ENCODE data around the gene LIG1. TPM values are rescaled to one million over a fixed set of nuclear protein-coding genes. Genes with fewer than 3 reads are reported as not detected.

Gene LIG1
- total and polyA plus RNA-seq, 10 donors: 26.5 to 68.4 (median 36.5) TPM

DNA sequence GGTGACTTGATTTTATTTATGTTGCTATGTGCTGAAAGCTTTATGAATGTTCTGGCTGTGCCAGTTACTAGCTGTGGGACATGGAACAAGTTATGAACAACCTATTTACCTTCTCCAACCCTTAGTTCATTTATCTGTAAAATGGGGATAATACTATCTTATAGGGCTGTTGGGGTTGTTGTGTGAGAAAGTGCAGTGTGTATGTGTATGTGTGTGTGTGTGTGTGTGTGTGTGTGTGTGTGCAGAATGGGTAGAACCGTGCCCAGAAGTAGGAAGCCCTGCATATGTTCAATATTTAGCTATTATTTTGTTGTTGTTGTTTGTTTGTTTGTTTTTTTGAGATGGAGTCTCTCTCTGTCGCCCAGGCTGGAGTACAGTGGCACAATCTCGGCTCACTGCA lies 20.7 kb upstream of the LIG1 start:
- intact Hi-C loops (cut with DNase I; ENCODE audit: low total_unique reads): no loop called here
- TF ChIP-seq POLR2A (IDR thresholded peaks at IDR 0.05) (no peak), POLR2AphosphoS5 (IDR thresholded peaks at IDR 0.05) (no peak)
- TF ChIP-seq, protein P1, sequence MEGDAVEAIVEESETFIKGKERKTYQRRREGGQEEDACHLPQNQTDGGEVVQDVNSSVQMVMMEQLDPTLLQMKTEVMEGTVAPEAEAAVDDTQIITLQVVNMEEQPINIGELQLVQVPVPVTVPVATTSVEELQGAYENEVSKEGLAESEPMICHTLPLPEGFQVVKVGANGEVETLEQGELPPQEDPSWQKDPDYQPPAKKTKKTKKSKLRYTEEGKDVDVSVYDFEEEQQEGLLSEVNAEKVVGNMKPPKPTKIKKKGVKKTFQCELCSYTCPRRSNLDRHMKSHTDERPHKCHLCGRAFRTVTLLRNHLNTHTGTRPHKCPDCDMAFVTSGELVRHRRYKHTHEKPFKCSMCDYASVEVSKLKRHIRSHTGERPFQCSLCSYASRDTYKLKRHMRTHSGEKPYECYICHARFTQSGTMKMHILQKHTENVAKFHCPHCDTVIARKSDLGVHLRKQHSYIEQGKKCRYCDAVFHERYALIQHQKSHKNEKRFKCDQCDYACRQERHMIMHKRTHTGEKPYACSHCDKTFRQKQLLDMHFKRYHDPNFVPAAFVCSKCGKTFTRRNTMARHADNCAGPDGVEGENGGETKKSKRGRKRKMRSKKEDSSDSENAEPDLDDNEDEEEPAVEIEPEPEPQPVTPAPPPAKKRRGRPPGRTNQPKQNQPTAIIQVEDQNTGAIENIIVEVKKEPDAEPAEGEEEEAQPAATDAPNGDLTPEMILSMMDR (IDR thresholded peaks at IDR 0.05 in 8 of 11, conservative IDR thresholded peaks at IDR 0.05 in 3 of 11): no peak
- 86 to 97% (median 92%) methylated on average over 3 of the region's 3 CpGs for WGBS, 5 donors

DNA sequence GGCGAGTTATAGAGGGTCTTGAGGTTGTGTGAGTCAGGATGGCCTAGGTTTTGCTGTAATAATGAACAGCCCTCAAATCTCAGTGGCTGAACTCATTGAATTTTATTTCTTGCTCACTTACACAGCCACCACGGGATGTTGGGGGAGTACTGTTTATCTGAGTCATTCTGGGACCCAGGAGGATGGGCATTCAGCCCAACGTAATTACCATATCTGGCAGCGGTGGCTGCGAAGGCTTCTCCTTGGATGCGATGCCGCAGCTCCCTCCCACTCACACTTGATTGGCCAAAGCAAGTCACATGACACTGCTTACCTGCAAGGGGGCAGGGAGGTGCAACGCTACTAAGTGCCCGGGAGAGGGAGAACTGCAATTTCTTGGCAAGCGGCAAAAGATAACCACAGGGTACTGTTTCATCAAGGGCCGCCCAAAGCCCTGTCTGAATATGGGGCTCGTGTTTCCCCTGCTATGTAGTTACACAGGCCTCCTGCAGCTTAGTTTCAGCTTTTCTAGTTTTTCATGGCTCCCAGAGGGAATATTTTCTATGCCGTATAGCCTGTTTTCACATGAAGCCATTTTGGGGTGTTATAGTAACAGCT lies 20.2 kb upstream of the LIG1 start:
- H3K9me3 ChIP-seq: no peaks in the 10 kb centered on the region
- no peak for DNase-seq
- peaks cover 0 to 9% (median 0%) of the 10 kb centered on the region in 7 donors for H3K27me3 ChIP-seq (replicated peaks in 1 of 7)
- TF ChIP-seq POLR2AphosphoS5 (IDR thresholded peaks at IDR 0.05): no peak
- TF ChIP-seq, protein P1 (IDR thresholded peaks at IDR 0.05 in 8 of 11, conservative IDR thresholded peaks at IDR 0.05 in 3 of 11): peak in 6 of 11 experiments; percentile 10 to 33 (median 22)
- H3K4me3 ChIP-seq: no peak overlapping the region
- peaks cover 0 to 14% (median 1%) of the 10 kb centered on the region in 6 donors for H3K4me1 ChIP-seq
- WGBS, 5 donors: 81 to 88% (median 86%) methylated on average over 13 of the region's 13 CpGs
- no peak overlapping the region for H3K27ac ChIP-seq
- H3K36me3 ChIP-seq: peaks cover 0 to 40% (median 3%) of the 10 kb centered on the region in 6 donors
- intact Hi-C loops (cut with DNase I; ENCODE audit: low total_unique reads): no loop called here

More for the DNA sequence above, 20.7 kb upstream of the LIG1 start:
- Histone ChIP-seq H3K9me3 (no peaks in the 10 kb centered on the region), H3K36me3 (peaks cover 0 to 40% (median 3%) of the 10 kb centered on the region in 6 donors), H3K27ac (no peak overlapping the region), H3K27me3 (replicated peaks in 1 of 7) (peaks cover 0 to 9% (median 0%) of the 10 kb centered on the region in 7 donors), H3K4me3 (no peak overlapping the region), H3K4me1 (peaks cover 0 to 11% (median 1%) of the 10 kb centered on the region in 6 donors)
- no peak for DNase-seq

DNA sequence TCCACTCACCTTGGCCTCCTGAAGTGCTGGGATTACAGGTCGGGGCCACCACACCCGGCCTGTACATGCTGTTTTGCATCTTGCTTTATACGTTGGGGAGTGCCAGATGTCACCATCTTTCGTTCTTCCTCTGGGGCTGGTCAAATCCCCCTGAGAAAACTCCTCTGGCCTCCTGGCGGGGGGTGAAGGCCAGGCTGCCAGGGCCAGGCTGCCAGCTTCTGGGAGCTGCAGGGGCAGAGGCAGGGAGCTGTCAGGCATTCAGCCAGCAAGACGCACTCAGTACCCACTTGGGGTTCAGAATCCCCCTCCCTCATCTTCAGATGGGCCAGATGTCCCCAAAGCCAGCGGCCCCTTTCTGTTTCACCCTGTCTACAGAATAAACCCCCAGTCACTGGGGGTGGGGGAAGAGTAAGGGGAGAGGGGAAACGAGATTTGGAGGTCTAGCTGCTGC lies 16.4 kb upstream of the LIG1 start:
- Histone ChIP-seq H3K4me3 (no peak overlapping the region), H3K36me3 (peaks cover 0 to 51% (median 6%) of the 10 kb centered on the region in 6 donors), H3K9me3 (peaks cover 0 to 12% (median 10%) of the 10 kb centered on the region in 8 donors), H3K4me1 (peaks cover 0 to 14% (median 1%) of the 10 kb centered on the region in 6 donors), H3K27ac (peak overlapping the region in 3 of 8 donors; percentile 7 to 41 (median 26)), H3K27me3 (replicated peaks in 1 of 7) (no peaks in the 10 kb centered on the region)
- 64 to 77% (median 67%) methylated on average over 8 of the region's 8 CpGs for WGBS, 5 donors
- intact Hi-C loops (cut with DNase I; ENCODE audit: low total_unique reads): no loop called here
- TF ChIP-seq, protein P1 (IDR thresholded peaks at IDR 0.05 in 8 of 11, conservative IDR thresholded peaks at IDR 0.05 in 3 of 11): no peak
- TF ChIP-seq POLR2A (IDR thresholded peaks at IDR 0.05) (no peak), POLR2AphosphoS5 (IDR thresholded peaks at IDR 0.05) (peak in 1 of 3 donors; percentile 8)
- DNase-seq: no peak

DNA sequence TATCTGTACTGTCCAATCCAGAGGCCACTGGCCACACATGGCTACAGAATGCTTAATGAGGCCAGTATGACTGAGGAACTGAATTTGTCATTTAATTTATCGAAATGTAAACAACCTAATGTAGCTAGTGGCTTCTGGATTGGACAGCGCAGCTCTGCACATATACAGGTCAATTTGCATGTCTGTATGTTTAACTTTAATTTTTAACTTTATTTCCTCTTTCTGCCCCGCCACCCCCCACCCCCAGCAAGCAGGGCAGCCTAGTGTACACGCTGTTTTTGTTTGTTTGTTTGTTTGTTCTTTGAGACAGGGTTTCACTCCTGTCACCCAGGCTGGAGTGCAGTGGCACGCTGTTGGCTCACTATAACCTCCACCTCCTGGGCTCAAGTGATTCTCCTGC lies 15.9 kb upstream of the LIG1 start:
- peaks cover 0 to 17% (median 16%) of the 10 kb centered on the region in 8 donors for H3K9me3 ChIP-seq
- no peaks in the 10 kb centered on the region for H3K27me3 ChIP-seq (replicated peaks in 1 of 7)
- TF ChIP-seq POLR2A (IDR thresholded peaks at IDR 0.05): no peak
- TF ChIP-seq POLR2AphosphoS5 (IDR thresholded peaks at IDR 0.05): no peak
- TF ChIP-seq, protein P1 (IDR thresholded peaks at IDR 0.05 in 8 of 11, conservative IDR thresholded peaks at IDR 0.05 in 3 of 11): no peak
- peak overlapping the region in 3 of 8 donors; percentile 7 to 41 (median 26) for H3K27ac ChIP-seq
- WGBS, 5 donors: 71 to 88% (median 78%) methylated on average over 5 of the region's 5 CpGs
- no peak overlapping the region for H3K4me3 ChIP-seq
- intact Hi-C loops (cut with DNase I; ENCODE audit: low total_unique reads): no loop called here
- peaks cover 0 to 14% (median 1%) of the 10 kb centered on the region in 6 donors for H3K4me1 ChIP-seq
- peaks cover 0 to 57% (median 5%) of the 10 kb centered on the region in 6 donors for H3K36me3 ChIP-seq
- DNase-seq: peak; percentile 14
